ENCODE measurements around the gene KREMEN1.
"Not testable (repeated sequence)": the region's sequence is repeated elsewhere in the genome, so short reads cannot be mapped to it uniquely, and the experiment has no call there.

The KREMEN1 gene

DNA sequence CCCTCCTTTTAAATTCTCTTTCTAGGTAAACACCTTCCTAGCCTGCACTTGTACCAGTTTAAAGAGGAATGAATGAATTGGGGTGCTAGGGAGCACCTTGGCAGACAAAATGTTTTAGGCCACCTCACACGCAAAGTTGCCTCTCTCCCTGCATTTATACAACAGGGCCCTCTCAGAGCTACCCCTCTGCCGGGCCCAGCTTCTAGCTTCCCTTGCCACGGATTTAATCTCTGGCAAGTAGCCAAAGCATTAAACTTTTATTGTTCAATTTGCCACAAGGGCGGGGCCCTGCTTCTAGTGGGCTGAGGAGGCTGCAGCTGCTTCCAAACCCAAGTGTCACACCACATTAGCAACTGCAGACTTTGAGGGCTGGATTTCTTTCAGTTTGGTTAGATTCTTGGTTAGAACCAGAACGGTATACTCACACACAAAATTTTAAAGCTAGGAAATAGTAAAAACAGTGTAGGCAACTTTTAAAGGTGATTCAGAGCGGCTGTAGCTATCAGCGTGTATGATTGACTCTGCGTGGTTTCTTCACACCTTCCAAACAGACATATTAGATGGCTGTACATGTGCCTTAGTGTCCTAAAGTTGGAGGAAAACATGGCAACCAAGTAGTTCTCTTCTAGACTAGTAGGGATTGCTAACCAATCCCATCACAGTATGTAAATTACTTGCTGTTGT, 6.5 kb downstream of the KREMEN1 start:
- DNase-seq = no peak

DNA sequence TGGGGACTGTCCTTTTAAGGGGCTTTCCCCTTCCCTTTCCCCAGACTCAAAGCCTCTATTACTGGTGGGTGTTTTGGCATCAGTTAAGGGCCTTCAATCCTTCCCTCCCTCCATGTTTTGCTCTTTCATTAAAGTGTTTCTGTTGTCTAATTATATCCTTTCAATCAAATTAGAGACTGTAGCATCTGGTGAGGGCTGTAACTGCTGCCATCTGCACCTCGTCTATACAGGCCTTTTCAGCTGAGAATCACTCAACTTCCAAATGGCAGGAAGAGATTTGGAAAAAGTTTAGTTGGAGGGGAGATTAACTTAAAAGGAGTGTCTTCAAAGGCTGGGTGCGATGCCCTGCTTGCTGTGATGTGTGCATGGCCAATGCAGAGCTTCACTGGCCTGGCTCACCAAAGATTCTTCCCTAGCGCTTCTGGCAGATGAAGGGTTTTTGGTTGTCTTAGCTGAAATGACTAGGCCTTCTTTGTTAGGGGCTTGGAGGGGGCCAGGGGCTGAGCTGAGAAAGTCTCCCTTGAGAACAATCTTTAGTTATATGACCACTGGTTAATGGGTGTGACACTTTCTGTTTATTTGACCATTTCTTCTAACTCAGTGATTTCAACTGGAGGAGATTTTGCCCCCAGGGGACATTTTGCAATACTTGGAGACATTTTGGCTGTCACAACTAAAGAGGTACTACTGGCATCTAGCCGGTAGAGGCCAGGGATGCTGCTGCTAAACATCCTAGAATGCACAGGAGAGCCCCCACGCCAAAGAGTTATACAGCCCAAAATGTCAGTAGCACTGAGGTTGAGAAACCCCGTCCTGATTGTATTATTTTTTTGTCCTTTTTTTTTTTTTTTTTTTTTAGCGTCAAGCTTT, 7.5 kb downstream of the KREMEN1 start:
- no peak for DNase-seq

DNA sequence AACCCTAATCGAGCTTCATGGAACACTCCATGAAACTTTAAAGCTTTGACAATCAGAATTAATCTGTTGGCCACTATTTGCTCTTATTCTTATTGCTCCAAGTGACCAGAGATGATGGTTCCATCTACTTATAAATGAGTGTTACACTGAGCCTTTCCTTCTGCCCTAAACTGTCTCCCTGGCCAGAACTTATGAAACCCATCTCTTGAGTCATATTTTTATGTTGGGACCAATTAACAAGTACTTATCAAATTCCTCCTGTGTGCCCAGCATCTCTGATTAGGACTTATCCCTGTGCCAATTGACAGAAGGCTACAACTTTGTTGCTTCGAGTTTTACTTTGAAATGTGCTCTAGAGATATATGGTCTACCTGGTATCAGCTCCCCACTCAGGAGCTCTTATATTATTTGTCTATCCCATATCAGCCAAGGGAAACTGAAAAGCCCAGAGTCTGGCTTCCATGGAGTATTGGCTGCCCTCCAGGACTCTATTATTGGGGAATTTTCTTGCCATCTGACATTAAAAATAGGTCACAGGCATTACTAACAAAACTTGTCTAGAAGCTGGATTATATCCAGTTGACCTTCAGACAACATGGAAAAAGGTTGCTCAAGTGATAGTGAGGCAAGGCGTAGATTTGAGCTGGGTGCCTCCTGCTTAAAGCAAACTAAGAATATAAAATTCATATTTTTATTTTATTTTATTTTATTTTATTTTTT, 8.8 kb downstream of the KREMEN1 start:
- no peak for DNase-seq

DNA sequence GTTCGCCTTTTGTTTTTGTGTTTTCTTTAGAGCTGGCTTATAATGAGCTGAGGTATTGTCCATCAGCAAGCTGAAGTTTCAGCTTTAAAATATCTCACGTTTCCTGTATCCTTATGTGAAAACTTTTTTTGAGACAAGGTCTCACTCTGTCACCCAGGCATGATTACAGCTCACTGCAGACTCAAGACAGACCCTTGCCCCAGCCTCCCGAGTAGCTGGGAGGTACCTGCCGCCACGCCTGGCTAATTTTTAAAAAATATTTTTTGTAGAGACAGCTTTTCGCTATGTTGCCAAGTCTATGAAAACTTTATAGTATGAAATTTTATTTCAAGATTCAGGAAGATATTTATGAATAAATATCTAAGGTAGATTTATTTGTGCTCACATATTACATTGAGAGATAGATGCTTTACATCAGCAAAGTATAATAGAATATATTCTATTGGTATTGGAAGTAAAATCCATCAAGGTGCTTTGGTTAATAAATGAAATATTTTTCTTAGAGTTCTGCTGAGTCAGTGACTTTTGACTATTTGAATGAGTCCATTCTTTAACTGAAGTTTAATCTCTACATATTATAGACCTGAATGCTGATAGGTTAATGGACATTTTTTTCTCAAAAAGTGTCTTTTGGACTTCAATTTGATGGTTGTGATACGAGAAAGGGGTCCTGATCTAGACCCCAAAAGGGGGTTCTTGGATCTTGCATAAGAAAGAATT, 10.2 kb downstream of the KREMEN1 start:
- no peak for DNase-seq

DNA sequence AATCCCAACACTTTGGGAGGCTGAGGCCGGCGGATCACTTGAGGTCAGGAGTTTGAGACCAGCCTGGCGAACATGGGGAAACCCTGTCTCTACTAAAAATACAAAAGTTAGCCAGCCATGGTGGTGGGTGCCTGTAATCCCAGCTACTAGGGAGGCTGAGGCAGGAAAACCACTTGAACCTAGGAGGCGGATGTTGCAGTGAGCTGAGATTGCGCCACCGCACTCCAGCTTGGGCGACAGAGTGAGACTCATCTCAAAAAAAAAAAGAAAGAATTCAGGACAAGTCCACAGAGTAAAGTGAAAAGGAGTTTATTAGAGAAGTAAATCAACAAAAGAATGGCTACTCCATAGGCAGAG, 10.7 kb downstream of the KREMEN1 start:
- not testable (repeated sequence) for DNase-seq

DNA sequence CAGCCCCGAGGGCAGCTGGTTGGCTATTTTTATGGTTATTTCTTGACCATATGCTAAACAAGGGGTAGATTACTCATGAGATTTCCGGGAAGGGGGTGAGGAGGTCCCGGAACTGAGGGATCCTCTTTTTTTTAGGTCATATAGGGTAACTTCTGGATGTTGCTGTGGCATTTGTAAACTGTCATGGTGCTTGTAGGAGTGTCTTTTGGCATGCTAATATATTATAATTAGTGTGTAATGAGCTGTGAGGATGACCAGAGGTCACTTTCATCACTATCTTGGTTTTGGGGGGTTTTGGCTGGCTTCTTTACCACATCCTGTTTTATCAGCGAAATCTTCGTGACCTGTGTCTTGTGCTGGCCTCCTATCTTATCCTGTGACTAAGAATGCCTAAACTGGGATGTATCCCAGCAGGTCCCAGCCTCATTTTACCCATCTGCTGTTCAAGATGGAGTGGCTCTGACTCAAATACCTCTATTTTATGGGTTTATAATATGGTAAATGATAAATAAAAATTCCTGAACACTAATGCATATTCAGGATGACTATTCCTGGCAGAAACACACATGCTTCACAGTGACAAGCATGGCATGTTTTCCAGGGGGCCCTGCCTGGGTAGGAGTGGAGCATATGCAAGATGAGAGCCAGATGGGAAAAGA, 11.2 kb downstream of the KREMEN1 start:
- no peak for DNase-seq

DNA sequence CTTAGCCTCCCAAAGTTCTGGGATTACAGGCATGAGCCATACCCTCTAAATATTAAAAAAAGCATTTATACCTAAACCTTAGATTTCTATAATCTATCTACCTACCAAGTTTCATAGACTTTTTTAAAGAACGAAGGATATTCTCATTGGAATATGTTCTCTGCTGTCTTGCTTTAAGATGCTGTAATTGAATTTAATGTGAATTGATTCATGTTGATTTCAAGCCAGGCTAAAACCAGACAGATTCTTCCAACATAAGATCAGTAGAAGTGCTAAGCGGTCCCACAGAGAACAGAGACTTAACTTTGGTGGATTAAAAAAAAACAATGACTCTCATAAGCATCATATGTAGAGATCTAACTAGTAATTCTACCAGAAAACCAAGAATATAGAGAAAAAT, 14.2 kb downstream of the KREMEN1 start:
- no peak for DNase-seq

DNA sequence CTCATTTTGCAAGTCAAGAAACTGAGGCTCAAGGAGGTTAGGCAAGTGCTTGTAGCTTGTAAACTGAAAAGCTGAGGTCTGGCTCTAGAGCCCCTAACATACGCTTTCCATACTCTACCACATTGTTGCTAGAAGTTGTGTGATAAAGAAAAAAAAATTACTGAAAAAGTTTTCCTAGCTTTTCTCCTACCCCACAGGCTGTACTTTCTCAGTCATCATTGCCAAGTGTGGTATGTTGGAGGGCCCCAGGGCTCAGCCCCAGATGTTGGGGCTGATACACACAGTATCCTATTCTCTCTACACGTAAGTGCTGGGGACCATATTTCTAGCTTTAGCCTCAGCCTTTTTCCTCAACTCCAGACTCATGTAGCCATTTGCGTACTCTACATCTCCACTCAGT, 16.0 kb downstream of the KREMEN1 start:
- no peak for DNase-seq

DNA sequence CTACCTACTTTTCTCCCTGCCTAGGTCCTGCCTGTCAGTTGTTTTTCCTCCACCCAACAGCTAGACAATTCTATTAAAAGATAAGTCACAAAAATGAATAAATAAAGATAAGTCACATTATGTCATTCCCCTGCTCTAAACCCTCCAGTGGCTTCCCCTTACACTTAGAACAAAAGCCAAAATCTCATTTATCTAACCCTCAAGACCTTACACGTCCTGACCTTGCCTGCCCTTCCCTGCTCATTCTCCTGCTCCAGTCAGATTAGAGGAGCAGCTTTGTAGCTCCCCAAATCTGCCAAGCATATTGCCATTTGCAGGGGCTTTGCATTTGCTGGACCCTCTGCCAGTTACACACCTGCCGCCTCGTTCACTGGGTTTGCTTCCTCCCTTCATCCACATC, 16.7 kb downstream of the KREMEN1 start:
- no peak for DNase-seq

DNA sequence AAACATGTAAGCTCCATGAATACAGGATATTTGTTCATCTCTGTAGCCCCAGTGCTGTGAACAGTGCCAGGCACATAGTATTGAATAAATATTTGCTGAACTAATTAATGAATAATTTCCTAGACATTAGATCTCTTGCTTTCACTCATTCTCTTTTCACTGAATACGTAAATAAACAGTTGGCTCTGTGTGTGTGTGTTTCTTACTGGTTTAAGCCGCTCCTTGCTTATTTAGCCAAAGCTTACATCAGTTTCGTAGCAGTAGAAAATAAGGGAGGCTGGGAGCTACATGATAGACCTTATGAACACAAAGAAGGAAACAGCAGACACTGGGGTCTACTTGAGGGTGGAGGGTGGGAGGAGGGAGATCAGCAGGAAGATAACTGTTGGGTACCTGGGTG, 17.2 kb downstream of the KREMEN1 start:
- DNase-seq = no peak

DNA sequence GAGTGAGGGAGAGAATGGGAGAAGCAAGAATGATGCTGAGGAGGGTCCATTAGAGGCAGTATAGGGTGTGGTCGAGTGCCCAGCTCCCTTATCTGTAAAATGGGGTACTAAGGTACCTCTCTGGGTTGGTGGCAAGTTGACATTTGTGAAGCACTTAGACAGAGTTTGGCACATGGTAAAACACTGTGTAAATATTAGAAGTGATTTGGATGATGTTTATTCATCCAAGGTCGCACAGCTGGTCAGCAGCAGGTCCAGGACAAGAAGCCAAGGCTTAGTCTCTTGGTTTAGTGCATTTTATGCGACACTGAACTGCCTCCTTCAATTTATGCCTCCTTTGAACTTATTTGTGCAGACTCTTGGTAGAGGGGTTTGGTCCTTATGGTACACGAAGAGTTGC, 19.4 kb downstream of the KREMEN1 start:
- DNase-seq = no peak

DNA sequence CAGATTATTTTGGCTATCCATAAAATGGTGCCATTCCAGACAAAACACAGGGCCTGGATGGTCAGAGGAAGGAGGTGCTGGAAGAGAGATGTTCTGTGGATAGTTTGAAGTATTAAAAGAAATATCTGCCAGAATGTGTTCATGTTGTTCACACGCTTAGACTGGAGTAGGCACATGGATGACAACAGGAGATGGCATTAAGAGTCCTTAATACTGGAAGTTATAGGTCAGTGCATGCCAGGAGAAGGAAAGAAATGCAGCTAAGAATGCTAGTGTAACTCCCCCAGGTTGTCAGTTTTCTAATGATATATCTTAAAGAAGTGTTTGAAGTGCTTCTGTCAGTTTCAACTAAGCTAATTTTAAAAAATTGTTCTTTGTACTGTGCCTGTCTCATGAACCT, 20.2 kb downstream of the KREMEN1 start:
- no peak for DNase-seq

DNA sequence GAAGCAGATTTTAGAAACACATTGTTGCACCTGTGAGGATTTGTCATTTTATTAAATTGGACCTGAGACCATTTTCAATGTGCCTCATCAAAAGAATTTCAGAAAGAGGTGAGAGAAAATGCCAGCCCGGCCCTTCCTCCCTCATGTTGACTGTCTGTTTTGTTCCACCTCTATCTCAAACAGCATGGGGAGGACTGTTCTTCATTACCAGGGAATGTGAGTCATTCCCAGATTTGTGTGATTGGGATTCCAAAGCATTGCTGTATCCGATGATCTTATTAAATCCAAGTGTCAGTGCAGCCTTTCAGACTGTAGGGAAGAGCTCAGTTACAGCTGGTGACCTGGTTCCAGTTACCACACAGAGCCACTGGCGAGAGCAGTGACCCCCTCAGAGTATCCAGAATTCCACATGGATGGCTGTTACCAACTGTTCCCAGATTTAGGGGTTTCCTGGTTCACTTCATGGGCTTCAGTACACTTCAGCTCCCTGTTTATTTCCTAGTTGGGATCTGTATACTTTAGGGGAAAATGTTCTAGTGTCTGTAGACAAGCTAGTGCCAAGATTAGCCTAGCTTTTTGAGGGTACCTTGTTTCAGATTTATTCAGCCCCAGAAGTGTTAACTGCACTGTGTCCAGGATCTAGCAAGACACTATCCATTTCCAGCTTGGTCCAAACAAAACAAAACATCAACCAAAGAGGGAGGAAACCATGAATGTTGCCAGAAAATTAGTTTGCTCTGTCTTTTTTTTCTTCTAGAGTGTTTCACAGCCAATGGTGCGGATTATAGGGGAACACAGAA, 20.9 kb downstream of the KREMEN1 start:
- DNase-seq = no peak

DNA sequence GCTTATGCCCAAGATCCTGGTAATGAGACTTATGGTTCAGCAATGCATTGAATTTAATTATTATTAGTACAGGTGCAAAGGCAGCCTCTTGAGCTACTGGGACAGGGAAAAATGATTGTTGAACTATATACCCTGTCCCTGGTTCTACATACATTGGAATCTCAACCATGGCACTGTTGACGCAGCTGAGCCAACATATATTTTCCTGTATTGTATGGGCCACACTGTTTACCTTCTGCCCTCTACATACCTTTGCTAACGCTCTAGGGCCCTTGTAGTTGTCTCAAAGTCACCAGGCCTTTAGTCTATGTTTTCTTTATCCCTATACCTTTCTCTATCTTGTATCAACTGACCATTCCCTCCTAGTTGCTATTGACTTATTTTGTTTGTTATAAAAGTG, 22.6 kb downstream of the KREMEN1 start:
- DNase-seq = no peak

DNA sequence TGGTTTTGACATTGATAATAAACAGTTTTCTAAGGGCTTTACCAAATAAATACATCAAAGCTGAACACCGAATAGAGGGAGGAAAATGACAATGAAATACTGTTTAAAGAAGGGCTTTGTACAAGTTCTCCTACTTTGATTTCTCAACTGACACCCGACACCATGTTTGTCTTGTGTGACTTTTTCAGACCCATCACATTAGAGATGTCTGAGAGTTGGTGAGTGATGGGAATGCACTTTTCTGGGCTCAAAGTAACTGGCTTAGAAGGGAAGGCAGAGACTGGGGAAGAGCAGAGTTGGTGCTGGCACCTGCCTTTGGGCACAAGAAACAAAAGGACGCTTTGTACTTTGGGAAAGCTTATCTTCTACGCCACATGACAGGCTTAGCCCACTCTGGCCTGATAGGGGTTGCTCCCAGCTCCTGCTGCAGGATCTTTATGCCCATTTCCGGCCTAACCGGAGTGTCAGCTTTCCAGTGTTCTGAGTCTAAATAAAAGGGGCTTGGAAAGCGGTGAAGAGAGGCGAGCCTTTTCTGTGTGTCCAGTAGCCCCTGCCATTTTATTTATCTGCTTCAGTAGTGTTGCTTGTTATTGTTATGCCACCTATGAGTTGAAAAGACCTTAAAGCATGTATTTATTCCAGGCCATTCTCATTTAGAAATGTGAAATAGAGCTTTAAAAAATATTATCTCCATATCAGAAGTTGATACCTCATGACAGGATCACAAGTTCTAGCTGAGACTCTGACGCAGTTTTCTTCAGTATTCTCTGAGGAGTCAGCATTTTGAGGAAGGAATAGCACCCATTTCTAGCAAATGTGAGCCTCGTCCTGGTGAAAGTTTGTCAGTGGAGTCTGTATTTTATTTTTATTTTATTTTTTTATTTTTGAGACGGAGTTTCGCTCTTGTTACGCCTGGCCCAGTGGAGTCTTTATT, 24.2 kb downstream of the KREMEN1 start:
- DNase-seq = no peak

DNA sequence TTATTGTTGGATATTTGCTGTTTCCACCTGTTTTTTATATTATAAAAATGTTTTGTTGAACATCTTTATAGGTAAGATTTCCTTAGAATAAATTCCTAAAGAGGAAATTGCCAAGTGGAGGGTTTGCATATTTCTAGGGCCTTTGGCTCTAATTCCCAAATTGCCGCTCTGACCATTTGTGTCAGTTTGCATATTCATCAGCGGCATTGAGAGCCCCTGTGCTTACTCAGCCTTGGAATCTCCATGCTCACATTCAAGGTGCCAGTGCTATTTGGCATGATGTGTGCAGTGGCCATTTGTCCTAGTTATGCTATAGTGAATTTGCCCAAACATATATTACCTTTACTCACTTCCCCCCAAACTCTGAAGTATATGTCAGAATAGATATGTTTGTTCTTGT, 25.5 kb downstream of the KREMEN1 start:
- DNase-seq = no peak

DNA sequence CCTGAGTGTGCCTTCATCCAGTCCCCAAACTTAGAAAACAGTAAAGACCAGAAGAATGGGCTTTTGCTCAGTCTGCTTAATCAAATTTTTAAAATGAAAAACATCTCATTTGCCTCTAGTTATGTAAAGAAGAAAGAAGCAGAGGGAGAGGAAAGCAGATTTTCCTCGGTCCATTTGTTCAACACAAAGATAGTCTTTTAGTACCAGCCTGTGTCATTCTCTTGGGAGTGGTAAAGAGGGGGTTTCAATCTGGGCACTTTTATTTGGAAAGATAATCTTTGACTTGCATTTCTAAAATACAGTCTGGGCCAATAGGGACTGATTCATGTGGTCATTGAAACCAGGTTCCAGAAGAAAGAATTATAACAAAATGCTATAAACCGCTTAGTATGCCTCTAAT, 29.5 kb downstream of the KREMEN1 start:
- DNase-seq = no peak

DNA sequence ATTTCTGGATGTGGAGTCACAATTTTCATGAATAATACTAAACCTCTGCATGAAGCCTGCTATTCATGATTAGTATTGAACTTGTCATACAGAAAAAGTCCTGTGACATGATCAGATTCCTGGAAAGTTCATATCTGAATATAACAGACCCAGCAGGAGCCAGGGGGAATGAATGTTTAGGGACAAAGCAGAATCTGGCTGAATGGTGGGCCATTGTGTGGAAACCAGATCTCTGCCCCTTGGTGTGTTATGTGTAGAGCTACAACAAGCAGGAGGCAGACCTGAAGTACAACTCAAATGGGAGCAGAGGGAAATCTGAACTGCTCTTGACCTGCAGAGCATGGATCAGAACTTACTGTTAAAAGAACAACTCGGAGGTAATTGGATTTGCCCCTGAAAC, 30.3 kb downstream of the KREMEN1 start:
- DNase-seq = no peak

DNA sequence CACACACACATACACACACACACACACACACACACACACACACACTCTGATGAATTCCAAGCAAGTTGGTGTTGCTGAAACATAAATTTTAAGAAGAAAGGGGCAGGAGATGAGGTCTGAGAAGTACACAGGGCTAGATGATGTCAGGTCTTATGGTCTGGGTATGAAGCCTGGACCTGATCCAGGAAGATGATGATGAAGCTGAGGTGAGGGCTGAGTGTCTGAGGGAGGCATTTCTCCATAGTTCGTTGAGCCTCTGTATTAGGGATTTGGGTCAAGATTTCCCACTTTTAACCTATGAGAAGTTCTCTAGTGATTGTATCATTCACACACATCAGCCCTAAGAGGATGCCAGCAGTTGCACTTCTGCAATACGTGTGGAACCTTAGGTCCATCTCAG, 32.6 kb downstream of the KREMEN1 start:
- DNase-seq = no peak

DNA sequence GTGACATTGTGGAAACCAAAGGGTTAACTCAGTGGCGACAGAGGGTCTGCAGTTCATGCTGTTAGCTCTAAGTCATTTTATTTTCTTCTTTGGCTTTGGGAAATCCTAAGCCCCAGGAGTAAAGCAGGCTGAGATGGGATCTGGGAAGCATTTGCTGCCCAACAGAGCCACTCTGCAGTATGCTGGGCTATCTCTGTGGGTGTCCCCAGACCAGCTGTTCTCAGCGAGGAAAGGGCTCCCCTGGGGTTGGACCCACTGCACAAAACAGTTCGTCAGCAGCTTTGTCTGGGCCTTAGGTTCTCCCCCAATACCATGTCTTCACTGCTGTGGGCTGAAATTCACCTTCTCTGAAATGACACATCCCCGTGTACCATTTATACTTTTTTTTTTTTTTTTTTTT, 34.0 kb downstream of the KREMEN1 start:
- DNase-seq = no peak

DNA sequence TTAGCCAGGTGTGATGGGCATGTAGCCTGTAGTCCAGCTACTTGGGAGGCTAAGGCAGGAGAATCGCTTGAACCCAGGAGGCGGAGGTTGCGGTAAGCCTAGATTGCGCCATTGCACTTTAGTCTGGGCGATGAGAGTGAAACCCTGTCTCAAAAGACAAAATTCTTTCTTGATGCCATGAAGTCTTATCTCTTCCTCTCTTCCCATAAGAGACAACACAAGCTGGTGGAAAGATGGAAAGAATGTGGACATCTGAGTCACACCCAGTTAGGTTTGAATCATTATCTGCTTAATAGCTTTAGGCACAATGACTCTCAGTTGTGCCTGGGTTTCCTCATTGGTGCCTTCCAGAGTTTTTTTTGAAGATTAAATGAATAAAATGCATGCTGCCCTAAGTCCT, 35.3 kb downstream of the KREMEN1 start:
- DNase-seq = no peak
